Cerebellar cortex (tissue), 1 donor: ENCODE measurements around the gene FASLG.

ENCODE experiments used
- DNase-seq: peaks from one replicate; pipeline ENCODE4 v3.0.0-alpha.2; 2015; ENCODE audit warnings: low spot score

The FASLG gene

DNA sequence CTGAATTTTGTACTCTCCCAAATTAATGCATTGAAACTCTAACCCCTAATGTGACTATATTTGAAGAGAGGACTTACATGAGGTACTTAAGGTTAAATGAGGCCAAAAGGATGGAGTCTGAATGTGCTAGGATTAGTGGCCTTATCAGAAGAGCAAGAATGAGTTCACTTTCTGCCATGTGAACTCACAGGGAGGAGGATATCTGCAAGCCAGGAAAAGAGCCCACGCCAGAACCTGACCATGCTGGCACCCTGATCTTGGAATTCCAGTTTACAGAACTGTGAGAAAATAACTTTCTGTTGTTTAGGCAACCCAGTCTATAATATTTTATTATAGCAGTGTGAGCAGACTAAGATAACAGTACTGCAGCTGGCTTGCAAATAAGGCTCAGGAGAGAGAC lies 12.2 kb upstream of the FASLG start:
- no peak for DNase-seq

DNA sequence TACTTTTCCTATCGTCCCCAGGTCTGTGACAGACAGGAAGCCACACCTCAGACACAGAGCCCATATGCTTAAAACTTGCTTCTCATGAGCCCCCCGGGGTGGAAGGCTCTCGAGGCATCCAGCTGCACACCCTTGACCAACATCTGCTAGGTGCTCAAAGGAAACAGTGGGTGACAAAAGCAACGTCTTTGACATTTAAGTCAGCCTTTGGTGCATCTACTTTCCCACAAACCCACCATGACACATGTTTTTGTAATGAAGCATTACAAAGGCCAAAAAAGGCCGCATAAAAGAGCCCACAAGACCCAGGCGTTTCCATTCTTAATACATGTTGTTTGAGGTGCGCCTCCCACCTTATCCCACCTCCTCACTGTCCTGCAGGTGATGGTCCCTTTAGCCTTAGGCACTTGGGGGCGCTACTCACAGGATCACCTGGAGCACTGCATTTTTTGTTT lies 11.8 kb upstream of the FASLG start:
- no peak for DNase-seq

DNA sequence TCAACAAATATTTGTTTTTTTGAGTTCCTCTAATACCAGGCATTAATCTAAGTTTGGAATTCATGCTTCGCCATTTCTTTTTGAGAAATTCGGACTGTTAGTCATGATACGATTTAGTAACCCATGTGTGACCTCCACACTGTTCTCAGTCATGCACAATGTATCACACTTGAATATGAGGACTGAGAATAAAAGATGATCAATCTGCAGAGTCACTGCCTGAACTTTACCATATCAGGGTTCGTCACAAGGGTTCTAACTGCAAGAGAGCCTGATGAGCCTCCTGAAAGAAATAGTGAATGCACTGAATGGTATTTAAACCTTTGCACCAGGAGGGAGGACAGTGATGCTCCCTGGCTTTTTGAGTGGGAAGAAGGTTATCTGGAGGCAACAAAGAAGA lies 10.9 kb upstream of the FASLG start:
- no peak for DNase-seq

DNA sequence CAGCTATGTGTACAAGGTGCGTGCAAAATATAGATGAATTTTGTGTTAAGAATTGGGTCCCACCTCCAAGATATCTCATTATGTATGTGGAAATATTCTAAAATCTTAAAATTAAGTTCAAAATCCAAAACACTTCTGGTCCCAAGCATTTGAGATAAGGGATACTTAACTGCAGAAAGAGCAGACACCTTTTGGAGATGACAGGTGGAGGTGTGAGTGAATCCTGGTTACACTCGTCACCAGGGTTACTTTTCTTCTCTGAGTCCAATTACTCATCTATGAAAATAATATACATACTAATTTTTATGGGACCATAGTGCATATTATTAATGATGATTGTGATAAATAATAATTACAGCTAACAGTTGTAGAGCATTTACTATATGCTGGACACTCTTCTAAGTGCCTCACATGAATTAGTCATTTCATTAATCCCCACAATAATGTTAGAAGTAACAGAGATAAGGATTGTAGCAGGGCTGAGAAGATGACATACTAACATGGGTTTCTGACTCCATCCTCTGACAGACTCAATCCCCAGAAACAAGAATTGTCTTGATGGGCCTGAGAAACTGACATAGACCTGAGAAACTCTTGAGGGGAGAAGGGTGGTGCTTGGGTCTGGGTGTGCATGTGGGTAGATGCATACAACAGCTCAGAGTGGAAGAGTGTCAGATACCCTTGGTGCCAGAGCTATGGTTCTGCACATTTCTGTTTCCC lies 8.3 kb upstream of the FASLG start:
- DNase-seq: no peak

DNA sequence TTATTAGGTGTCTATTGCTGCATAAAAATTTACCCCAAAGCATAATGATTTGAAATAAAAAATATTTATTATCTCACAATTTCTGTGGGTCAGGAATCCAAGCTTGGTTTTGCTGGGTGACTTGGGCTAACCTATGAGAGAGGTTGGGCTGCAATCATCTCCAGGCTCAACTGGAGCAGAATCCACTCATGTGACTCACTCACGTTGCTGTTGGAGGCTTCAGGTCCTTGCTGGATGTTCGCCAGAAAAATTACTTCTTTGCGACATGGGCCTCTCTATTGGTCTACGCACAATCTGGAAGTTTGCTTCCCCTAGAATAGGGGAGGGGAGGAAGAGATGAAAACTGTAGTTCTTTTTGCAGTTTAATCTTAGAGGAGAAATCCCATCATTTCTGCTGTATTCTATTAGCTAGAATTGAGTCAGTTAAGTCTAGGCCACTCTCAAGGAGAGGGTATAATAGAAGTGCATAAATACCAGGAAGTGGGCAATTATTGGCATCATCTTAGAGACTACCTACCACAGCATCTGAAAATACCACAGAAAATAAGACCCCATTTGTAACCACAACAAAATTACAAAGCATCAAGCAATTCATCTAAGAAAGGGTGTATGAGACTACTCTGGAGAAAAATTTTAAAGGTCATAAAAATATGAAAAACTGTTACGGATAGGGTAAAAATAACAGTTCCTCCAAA lies 5.7 kb upstream of the FASLG start:
- no peak for DNase-seq

DNA sequence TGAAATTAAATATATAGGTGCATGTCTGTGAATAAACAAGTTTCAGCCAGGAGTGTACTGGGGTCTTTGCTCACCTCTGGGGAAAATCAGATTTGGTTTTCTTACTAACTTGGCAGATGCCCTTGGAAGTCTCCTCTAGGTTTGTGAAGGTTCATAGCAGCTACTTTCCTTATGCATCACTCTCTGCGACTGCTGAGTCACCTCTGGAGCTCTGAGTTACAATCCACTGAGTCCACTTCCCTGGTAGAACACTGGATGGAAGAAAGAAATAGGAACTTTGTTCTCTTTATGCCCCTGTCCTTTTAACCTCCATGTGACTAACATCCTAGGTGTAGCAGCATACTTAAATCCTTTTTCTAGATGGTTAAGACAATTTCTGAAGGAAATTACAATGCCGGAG lies 4.4 kb upstream of the FASLG start:
- DNase-seq: no peak

DNA sequence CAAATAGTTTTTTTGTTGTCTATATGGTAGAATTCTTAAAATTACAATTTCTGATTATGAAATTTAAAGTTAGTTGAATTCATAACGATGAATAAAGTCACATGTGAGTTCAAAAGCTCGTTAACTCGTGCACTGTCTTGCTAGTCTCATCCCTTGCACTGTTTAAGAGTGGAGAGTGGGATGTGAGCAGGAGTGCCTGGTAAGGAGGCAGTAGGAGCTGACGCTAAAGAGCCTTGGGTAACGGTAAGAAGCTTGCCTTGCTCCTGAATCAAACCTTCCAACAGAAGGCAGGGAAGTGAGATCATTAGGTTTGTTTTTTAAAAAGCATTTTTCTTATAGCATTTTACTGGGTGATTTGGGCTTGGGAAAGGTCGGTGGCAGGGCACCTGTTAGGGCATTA lies 2.3 kb upstream of the FASLG start:
- DNase-seq: no peak

DNA sequence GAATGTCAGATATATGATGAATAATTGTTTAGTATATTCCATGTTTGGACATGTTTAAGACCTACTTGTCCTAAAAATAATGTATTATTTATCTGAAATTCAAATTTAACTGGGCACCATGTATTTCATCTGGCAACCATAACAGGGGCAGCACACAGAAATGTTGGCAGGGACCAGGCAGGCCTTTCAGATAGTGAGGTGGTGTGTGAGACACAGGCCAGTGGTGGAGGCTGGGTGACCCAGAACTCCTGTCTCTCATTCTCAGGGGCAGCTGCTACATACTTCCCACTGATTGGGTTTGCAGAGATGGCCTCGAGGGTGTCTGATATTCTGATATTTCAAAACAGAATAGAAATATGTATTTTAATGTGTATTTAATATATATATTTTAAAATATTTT lies 1.3 kb upstream of the FASLG start:
- DNase-seq: no peak

DNA sequence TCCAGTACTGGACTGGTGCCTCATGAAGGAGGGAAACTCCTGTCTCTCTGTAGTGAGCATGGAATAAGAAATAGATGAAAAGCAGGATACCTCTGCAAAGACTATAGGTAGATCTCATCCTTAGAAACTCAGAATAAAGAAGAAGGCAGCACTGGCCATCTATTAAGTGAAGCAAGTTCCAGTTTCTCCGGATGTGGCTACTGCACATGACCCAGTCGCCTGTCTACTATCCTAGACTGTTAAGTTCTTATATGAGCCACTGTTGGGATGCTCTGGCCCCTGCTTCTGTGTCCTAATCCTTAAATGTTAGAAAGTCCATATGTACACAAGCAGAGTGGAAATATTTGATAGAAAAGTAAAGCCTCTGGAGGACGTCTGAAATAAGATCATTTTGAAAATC lies 2.2 kb downstream of the FASLG start:
- no peak for DNase-seq

DNA sequence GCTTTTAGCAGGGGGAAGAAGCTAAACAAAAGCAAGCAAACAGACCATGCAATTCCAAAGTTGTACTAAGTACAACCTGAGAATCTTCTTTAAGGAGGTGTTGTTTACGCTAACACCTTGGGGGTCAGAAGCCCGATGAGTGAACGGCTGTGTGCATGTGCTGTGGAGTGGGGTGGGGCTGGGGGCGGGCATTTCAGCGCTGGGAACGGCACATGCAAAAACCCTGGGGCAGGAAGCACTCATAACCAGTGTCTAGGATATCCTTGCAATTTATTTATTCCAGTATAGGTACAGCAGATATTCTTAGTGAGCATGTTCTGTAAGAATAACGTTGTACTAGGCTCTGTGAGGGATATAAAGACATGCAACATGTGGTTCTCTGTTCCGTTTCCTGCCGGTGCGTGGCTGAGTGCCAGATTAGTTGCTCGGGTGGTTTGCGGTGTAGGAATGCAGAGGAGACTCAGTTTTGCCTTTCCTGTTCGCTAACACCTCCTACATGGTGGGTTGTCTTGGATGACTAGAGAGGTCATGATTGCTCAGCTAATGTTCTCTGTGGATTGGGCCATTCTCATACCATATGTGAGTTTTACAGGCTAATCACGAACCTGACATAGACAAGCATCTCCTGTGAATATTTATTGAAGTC lies 3.7 kb downstream of the FASLG start:
- DNase-seq: no peak

DNA sequence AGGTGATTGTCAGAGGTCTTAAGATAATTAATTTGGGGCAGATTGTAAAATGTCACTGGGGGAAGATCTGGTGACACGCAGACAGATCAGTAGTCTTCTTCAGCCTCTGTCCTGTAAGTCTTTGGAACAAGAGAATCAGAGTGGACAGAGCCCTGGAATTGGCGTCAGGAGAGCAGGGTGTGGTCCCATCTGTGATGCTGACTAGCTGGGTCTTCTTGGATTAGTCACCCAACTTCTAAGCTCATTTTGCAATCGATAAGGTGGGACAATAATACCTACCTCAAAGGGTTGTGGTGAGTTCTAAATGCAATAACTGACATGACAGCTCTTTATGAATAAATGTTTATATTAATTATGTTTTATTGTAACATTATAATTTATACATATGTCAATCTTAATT lies 4.8 kb downstream of the FASLG start:
- DNase-seq: no peak

DNA sequence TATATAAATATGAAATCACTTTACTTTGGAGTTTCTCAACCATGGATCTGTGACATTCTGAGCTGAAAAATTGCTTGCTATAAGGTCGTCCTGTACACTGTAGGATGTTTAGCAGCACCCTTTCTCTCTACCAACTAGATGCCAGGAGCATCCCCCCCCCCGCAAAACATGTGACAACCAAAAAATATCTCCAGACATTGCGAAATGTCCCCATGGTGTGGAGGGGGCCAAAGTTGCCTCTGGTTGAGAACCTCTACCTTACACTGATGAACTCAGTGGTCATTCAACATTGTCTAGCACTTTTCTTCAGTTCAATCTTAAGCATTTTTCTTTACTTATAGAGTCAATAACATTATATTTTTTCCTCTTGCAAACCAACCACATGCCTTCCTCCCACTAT lies 9.2 kb downstream of the FASLG start:
- no peak for DNase-seq

DNA sequence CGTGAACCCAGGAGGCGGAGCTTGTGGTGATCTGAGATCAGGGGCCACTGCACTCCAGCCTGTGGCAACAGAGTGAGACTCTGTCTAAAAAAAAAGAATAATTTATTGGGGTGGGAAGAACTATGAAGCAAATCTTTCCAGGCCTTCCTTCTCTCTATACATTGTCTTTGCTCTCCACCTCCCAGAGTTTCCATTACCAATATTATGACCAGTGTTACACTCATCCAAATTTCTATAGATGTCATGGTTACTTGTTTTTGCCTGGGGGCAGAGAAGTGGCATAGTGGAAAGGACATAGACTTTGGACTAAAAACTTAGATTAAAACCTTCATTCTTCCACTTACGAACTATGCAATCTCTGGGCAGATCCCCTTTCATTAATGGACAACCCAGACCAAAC lies 10.1 kb downstream of the FASLG start:
- no peak for DNase-seq

DNA sequence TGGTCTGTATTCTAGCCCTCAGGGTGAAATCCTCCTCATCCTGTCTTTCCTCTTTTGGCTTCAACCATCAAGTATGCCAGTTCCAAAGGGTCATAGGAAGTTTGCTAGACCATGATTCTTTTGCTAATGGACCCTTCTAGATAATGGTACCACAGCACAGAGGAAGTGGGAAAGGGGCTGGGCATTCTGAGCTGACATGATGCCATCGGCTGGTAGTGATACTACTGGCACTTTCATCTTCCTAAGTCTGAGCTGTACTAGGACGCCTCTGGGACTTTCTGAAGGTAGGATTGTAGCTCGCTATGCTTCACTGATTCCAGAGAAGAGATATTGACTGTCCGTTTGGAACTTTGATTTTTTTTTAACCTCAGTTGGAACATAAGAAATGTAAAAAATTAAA lies 11.4 kb downstream of the FASLG start:
- no peak for DNase-seq

DNA sequence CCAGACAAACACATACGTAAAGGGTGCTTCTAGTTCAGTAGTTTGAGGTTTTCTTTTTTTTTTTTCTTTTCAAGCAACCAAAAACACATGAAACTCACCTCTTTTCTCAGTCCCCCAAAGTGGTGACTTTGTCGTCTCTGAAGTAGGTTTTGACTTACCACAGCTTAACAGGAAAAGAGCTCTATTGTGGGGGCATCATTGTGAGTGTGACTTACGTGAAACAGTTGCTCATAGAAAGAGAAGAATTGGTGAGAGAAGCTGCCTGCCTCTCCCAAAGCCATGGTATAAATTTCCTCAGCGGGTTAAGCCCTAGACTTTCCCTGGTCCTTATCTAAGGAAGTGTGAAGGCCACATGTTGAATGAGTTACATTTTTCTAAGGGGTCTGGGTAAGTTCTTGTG lies 11.9 kb downstream of the FASLG start:
- no peak for DNase-seq

DNA sequence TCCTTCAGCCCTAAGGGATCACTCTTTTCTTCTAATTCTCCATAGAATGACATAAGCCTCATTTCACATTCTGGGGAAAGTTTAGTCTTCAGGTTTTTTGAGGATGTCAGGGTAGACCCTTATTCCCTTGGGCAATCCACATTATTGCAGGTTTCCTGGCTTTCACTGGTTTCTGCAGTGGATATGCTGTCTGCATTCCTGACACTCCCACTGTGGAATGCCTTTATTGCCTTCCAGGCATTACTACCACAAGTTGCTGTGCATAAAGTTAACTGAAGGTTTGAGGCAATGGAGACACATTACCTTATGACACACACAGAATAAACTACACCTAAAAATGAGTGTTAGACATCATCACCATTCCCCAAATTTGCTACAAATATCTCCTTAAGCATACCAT lies 12.7 kb downstream of the FASLG start:
- DNase-seq: no peak

DNA sequence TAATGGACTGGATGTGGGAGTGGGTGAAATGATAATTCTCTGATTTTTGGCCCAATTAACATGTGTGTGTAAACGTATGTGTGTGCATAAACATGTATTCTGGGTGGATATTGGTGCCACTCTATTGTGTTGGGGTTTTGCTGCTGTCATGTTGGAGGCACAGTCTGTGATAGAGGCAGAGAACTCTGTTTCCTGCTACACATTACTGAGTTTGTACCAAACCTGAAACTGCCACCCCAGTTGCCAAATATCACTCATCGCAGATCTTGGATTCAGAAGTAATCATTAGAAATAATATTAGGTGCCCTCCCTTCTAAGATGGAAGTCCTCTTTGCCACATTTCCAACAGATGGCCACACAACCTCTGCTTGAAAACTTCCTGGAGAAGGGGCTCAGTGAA lies 13.8 kb downstream of the FASLG start:
- DNase-seq: no peak

DNA sequence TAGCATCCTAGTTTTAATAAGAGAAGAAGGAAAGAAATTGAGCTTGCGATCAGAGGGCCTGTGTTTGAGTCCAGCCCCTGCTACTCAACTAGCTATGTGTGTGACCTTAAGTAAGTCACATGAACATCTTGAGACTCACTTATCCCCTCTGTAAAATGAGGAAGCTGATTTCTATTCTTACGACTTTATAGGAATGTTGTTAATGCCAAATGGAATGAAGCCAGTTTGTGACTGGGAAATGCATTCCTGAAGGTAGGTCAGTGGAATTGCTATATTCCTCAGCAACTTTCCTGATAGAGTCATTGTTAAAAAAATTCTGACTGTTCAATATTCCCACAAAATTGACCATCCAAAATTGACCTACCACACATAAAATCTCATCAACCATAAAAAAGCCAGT lies 14.9 kb downstream of the FASLG start:
- DNase-seq: no peak

DNA sequence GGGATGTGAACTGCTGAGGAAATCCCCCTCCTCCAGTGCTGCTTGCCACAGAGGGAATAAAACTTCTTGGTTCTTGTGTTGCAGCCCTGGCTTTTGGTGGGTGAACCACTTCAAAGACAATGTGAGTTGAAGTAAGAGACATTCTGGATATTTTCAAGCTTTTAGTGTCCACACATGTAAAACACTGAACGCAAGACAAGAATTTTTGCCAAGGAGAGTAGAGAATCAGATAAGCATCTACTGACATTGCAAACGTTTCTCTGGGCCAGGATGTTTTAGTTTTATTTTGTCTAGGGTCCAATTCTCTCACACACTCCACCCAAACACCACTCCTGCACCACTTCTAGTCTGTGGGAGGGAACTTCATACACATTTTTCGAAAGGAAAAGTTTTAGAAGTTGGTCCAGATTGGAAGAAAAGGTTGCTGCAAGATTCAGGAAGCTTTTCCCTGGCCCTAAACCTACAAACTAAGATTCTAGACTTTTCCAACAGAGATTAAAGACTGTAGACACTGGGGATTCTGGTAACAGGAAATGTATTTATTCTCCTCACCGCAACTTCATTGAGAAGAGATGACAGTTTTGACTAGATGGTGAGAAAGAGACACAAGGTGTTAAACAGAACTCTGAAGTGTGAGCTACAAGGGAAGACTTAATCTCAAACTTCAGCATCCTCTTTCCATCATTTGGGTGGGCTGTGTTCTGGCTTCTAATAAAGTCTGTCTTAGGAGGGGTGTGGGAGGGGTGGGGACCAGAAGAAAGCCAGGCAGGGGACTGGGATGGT lies 16.1 kb downstream of the FASLG start:
- no peak for DNase-seq

DNA sequence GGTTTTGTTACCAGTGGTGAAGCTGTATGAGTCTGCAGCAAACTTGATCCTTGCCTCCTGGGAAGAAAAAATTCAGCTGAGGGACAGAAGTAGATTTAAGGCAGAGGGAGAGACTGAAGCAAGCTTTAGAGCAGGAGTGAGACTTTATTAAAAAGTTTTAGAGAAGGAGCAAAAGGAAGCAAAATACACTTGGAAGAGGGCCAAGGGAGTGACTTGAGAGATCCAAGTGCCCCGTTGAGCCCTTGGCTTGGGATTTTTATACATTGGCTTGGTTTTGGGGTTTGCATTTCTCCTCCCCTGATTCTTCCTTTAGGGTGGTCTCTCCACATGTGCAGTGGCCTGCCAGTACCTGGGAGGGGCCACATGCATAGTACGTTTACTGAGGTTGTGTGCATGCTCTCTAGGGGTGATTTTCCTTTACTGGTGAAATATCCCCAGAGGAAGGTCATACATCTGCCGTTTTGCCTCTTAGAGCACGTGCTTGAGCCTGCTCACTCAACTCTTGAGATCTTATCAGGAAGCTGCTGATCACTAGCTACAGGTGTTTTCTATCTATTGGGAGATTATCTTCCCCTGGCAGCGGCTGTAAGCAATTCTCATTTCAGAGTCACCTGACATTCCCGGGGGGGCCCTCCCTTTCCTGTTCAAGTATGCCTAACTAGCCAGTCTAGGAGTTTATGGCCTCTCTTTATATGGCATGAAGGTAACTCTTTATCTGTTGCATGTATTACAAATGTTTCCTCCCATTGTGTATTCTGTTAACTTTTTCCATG lies 20.3 kb downstream of the FASLG start:
- no peak for DNase-seq

DNA sequence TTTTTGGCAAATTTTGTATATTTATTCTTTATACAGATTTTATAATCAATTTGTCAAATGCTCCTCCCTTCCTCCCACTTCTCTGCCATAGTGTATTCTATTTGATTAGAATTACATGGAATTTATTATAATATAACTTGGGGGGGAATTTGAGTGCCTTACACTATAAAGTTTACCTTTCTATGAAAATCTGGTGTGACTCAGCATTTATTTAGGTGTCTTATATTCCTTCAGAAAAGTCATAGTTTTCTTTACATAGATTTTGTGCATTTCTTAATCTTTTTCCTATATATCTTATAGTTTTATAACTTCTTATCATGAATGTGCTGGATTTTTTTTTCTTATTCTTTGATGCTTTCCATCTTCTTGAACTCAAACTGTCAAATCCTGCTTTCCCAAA lies 21.3 kb downstream of the FASLG start:
- DNase-seq: no peak

DNA sequence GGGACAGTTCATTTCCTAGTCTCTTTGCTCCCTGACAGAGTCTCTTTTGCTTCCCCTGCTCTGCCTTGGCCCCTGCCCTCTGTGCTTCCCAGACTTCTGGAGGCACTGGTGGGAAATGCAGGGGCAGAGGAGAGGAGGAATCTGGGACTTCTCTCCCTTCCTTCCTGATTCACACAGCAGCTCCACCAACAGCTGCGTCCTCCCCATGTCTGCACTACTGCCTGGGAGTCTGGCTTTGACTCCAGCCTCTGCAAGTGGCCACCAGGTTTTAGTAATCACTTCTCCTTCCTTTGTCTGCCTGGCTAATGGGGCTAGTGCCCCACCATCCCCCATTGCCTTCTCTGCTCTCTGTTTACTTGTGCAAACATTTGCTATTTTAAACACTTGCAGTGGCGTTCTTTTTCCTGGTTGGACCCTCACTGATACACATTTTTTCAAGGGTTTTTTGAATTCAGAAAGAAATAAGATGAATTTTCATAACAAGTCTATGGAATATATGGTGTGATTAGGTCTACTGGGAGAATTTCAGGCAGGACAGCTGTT lies 21.9 kb downstream of the FASLG start:
- DNase-seq: no peak
